GM18526 (cell line): ENCODE measurements around the gene BMP3.

Experiments used
- POLR2A ChIP-seq: IDR thresholded peaks from 3 replicates; pipeline ENCODE4 v1.6.1; 2011; ENCODE audit not compliant: insufficient read length; ENCODE audit errors: extremely low read depth

BMP3 gene

GRCh38 chr4:81032771-81033684 is 2.5 kb downstream of the BMP3 start:
- TF ChIP-seq POLR2A, result no peak

- no peak for TF ChIP-seq POLR2A
Observed at GRCh38 chr4:81038636-81039350, 8.3 kb downstream of the BMP3 start.

- TF ChIP-seq POLR2A, result no peak
Observed at GRCh38 chr4:81039351-81039972, 9.0 kb downstream of the BMP3 start.

- no peak for TF ChIP-seq POLR2A
Observed at GRCh38 chr4:81040012-81040659, 9.6 kb downstream of the BMP3 start.

GRCh38 chr4:81042578-81043365 is 12.3 kb downstream of the BMP3 start:
- no peak for TF ChIP-seq POLR2A

- no peak for TF ChIP-seq POLR2A
Observed at GRCh38 chr4:81049330-81049729, 18.8 kb downstream of the BMP3 start.

- no peak for TF ChIP-seq POLR2A
Observed at GRCh38 chr4:81049907-81050306, 19.4 kb downstream of the BMP3 start.

- no peak for TF ChIP-seq POLR2A
Observed at GRCh38 chr4:81052119-81053068, 21.9 kb downstream of the BMP3 start.

- TF ChIP-seq POLR2A, result no peak
Observed at GRCh38 chr4:81058621-81059020, 28.1 kb downstream of the BMP3 start.

GRCh38 chr4:81060587-81061343 is 30.3 kb downstream of the BMP3 start:
- TF ChIP-seq POLR2A, result no peak

GRCh38 chr4:81061344-81061730 is 30.8 kb downstream of the BMP3 start:
- TF ChIP-seq POLR2A, result no peak

- no peak for TF ChIP-seq POLR2A
Observed at GRCh38 chr4:81062001-81062400, 31.5 kb downstream of the BMP3 start.

- TF ChIP-seq POLR2A, result no peak
Observed at GRCh38 chr4:81065446-81065845, 34.9 kb downstream of the BMP3 start.

- TF ChIP-seq POLR2A, result no peak
Observed at GRCh38 chr4:81069706-81070331, 39.3 kb downstream of the BMP3 start.
